Measurements from ENCODE around the gene EIF4G2.

GRCh38 chr11:10793470-10794255, 15.1 kb downstream of the EIF4G2 start:
- no peak for TF ChIP-seq CTCF (conservative IDR thresholded peaks at IDR 0.05; ENCODE audit: low read depth, low read length)
- no peak for TF ChIP-seq EZH2 (IDR thresholded peaks at IDR 0.05; ENCODE audit: borderline replicate concordance, low read depth, low read length, poor library complexity, severe bottlenecking)
